Mucosa of descending colon (tissue), 3 donors: ENCODE results near the gene PDIK1L. TPM values are rescaled to one million over a fixed set of nuclear protein-coding genes. Genes with fewer than 3 reads are reported as not detected.

Experiments used
- ATAC-seq: fragments of 200-7000 bp; cut with Tn5 transposase; one replicate; pipeline ENCODE4 v1.9.1; 2020; ENCODE audit warnings: mild to moderate bottlenecking, moderate library complexity
- DNase-seq, 3 donors: peaks; one replicate each; pipeline ENCODE4 v3.0.0-alpha.2; 2020
- H3K36me3 ChIP-seq: fragments of 200-600 bp; one replicate; pipeline ENCODE4 v1.8.0; 2021; ENCODE audit warnings: low read depth, mild to moderate bottlenecking
- H3K4me1 ChIP-seq: fragments of 200-600 bp; one replicate; pipeline ENCODE4 v1.8.0; 2021; ENCODE audit warnings: low read depth, mild to moderate bottlenecking
- H3K4me3 ChIP-seq: fragments of 200-600 bp; one replicate; pipeline ENCODE4 v1.8.0; 2021; ENCODE audit warnings: mild to moderate bottlenecking
- H3K9me3 ChIP-seq: fragments of 200-600 bp; one replicate; pipeline ENCODE4 v1.8.0; 2021; ENCODE audit warnings: mild to moderate bottlenecking
- CTCF ChIP-seq: fragments of 200-600 bp; IDR thresholded peaks from one replicate; pipeline ENCODE4 v1.8.0; 2022; ENCODE audit warnings: antibody characterized with exemption, mild to moderate bottlenecking
- intact Hi-C, 2 donors: fragments of 100-400 bp; cut with DNase I in 1 of 2; cut with micrococcal nuclease in 1 of 2; formaldehyde crosslinking; loops; one replicate each; pipeline versions ENCODE4 v1.11.0 to v1.11.1; 2022; cut with DNase I, micrococcal nuclease
- total RNA-seq, 3 donors: library from RNA; stranded (reverse); fragmentation: NEBNext Ultra II Directional in 2 of 3; extraction: Animal tissue kit (Norgen Biotek cat#: 25700) in 2 of 3; gene quantifications; one replicate each; pipeline versions ENCODE4 v1.2.1 to v1.2.4, GENCODE V29; 2021 to 2023
- donor health status: DM: no; HTN: no; CAD: no; lungs with moderate emphysema.
- donor health status: DM: no; HTN: no; CAD: no.
- donor health status: DM: no; HTN: yes; CAD: no.

Gene PDIK1L
- total RNA-seq, 3 donors from 2014 or later = 12.9 to 17.0 (median 15.0) TPM

- no peak for TF ChIP-seq CTCF
- Histone ChIP-seq H3K36me3 (no peaks in the 10 kb centered on the region), H3K4me1 (no peaks in the 10 kb centered on the region), H3K4me3 (no peak overlapping the region), H3K9me3 (no peaks in the 10 kb centered on the region)
- intact Hi-C loops = no loop called here
- ATAC-seq = no peak
- no peak for DNase-seq
These were observed 41.7 kb upstream of the PDIK1L start for GRCh38 chr1:26069941-26070295.

- Histone ChIP-seq H3K9me3 (no peaks in the 10 kb centered on the region), H3K36me3 (no peaks in the 10 kb centered on the region), H3K4me1 (no peaks in the 10 kb centered on the region), H3K4me3 (no peak overlapping the region)
- TF ChIP-seq CTCF = no peak
- intact Hi-C loops = no loop called here
- ATAC-seq (no peak), DNase-seq (no peak)
These were observed 41.2 kb upstream of the PDIK1L start for GRCh38 chr1:26070296-26070962.

GRCh38 chr1:26070963-26071342 lies 40.7 kb upstream of the PDIK1L start:
- intact Hi-C loops = no loop called here
- no peak for TF ChIP-seq CTCF
- H3K36me3 ChIP-seq = no peaks in the 10 kb centered on the region
- DNase-seq (no peak), ATAC-seq (no peak)
- no peaks in the 10 kb centered on the region for H3K9me3 ChIP-seq
- no peak overlapping the region for H3K4me3 ChIP-seq
- no peaks in the 10 kb centered on the region for H3K4me1 ChIP-seq

GRCh38 chr1:26072305-26072704 lies 39.3 kb upstream of the PDIK1L start:
- Histone ChIP-seq H3K4me1 (no peaks in the 10 kb centered on the region), H3K4me3 (no peak overlapping the region), H3K9me3 (no peaks in the 10 kb centered on the region), H3K36me3 (no peaks in the 10 kb centered on the region)
- TF ChIP-seq CTCF = no peak
- intact Hi-C loops = no loop called here
- no peak for DNase-seq
- ATAC-seq = no peak

- intact Hi-C loops = no loop called here
- TF ChIP-seq CTCF = no peak
- ATAC-seq = peak; percentile 69
These were observed 36.0 kb upstream of the PDIK1L start for GRCh38 chr1:26075421-26076144.

More at GRCh38 chr1:26075421-26076144, 36.0 kb upstream of the PDIK1L start:
- H3K4me3 ChIP-seq = no peak overlapping the region
- DNase-seq = no peak
- peaks cover 2% of the 10 kb centered on the region for H3K4me1 ChIP-seq
- H3K9me3 ChIP-seq = no peaks in the 10 kb centered on the region
- H3K36me3 ChIP-seq = no peaks in the 10 kb centered on the region
